Activated CD4-positive, CD25-positive, alpha-beta regulatory T cell treated with anti-CD3 and anti-CD28 coated beads, Interleukin-2, amount 50 U/mL, for 16 hours (primary cell): ENCODE measurements around the gene PPP6R3.

Experiments used
- DNase-seq: peaks from one replicate; pipeline ENCODE4 v3.0.0-alpha.2; 2020; ENCODE audit warnings: low read depth, low spot score

PPP6R3 gene

DNA sequence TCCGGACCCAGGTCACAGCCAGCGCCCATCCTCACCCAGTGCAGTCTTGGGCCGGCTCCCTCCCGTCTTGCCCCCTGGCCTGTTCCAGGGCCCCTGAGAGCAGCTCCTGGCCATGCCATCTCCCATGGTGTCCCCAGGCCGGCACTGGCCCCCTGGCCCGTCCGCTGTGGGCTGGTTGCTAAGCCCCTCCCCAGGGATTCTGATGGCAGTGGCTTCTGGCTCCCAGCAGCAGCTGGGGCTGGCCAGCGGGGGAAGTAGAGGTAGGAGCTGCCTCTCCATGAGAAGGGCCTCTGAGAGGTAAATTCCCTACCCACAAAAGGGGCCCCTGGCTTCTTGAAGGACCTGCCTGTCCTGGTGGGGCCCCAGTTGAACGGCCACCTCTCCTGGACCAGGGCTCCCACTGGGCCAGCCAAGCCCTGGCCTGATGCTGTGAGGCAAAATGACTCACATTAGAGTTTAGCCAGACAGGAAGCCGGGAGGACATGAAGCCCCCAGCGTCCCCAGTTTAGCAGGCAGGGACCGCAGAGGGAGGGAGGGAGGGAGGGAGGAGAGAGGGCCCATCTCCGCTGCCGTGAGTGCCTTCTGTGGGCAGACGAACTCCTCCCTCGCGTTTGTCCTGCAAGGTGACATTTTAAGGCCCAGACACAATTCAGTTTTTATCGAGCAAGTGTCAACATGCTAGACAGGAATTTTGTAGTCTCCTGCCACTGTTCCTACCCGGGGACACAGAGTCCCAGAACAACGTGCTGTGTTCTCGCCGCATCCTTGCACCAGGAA lies 190.8 kb downstream of the PPP6R3 start:
- DNase-seq = no peak

DNA sequence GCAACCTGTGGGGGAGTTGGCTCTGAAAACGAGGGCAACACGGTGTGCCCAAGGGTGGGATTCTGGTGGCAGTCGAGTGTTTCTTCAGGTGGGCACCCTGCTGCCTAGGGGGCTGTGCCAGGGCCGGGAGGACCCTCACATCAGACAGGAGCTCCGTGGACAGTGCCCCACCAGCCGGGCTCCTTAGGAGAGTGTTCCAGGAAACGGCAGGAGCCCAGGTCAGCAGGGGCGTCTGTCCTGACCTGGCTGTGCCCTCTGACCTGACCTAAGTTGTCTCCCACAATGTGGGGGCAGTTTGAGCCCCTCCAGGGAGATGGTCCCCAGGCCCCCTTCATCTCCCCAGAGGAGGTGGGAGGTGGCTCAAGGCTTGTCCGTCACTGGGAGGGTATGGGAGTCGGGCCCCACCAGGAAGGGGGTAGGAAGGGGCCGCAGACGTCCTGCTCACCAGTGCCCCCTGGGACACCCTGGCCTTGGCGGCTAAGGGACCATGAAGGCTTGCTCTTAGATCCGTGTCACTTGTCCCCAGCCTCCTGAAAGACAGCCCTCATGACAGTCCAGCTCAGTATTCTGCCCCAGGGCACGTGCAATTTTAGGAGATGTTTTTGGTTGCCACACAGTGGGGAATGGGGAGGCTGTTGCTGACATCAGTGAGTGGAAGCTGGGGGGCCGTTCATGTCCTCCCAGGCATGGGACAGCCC lies 191.6 kb downstream of the PPP6R3 start:
- DNase-seq = no peak

DNA sequence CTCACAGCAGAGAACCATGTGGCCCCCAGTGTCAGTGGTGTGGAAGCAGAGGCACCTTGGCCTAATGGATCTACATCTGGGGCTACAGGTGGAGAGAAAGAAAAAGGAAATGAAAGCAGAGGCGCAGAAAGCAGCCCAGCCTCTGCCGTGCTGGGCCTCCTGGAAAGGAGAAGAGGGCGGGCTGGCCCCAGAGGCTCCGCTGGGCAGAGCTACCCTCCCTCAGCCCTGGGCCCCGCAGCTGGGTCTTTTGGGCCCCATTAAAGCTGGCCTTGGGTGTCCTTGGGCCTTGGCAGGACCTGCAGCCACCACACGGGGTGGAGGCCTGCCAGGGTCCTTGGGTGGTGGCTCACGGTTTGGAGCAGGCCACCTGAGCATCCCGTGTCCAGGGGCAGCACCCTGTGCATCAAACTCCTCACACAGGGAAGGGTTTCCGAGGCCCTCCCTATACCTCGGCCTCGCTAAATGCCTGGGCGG lies 192.2 kb downstream of the PPP6R3 start:
- DNase-seq = no peak

DNA sequence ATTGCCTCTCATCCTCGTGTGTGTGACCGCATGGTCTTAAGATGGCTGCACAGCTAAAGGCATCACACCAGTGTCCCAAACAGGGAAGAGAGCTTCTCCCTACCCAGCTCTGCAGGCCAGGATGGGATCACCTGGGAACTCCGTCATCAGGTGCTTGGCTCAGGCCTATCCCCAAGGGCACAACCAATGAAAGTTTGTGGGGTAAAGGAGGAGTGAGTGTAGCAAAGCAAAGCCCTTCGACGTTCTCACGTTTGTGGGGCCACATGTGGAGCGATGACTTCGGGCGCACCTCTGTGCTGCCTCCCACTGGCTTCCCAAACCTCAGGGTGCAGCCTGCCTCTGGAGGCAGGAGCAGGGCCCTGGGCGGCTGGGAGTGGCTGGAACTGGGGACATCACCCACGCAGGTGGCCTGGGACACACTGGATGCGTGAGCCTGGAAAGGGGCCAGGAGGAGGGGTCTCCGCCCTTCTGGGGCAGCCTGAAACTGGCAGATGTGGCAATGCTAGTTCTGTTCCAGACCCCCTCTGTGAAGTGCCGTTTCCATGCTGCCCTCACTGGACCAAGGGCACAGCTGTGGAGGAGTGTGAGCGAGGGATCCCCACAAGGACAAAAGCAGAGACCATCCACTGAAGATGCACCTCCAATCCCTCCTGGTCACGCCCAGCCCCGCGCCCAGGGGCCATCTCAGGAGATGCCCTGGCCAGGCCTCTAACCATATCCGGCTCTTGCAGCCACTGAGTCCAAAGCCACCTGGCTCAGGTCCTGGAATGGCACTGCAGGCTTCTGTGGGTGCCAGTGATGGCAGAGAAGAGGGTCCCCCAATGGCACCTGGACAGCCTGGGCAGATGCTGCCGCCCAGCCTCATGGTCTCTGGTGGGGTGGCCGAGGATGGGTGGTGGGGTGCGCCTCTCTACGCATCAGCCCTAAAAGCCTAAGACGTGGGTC lies 193.2 kb downstream of the PPP6R3 start:
- DNase-seq = no peak

DNA sequence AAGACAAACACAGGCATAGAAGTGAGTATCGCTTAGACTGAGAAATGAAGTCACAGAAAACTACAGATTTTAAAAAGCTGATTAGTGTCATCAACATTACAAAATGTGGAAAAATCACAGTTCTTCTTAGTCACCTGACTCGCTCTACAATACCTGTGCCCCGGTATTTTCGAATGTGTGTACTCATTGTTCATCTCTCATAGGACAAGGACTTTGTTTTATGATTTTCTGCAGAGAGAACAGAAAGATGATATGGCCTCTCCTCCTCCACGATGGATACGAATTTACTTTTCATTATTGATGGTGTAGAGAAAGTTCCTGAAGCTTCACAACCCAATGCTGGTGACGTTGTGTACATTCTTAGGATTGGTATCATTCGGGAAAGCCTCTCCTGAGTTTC lies 194.4 kb downstream of the PPP6R3 start:
- no peak for DNase-seq

DNA sequence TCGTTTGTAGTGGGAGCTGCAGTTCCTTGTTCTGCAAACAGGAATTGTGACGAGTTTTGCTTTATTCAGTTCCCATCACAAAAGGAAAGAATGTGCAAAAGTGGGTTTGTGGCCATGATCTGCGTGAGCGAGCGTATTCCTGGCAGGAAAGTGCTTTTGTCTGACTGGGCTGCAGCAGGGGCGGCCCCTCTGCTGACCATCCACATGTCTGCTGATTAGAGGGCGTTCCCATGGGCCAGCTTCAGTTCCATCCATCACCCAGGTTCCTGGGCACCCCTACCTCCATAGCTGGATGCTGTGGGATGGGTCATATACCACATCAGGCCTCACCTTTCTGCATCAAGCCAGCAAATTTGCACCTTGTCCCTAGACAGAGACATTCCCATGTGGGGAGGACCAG lies 194.9 kb downstream of the PPP6R3 start:
- no peak for DNase-seq

DNA sequence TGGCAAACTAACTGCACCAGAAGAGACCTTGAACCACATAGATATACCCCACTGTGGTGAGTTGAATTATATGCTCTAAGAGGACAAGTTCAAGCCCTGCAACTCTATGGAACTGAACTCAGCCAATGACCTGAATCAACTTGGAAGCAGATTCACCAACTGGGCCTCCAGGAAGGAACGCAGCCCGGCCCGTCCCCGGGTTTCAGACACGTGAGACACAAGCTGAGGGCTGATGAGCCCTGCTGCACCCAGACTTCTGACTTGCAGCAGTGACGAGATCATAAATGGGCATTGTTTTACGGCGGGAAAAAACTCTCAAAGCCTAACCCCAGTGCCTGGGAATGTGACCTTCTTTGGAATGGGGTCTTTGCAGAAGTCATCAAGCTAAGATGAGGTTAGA lies 195.3 kb downstream of the PPP6R3 start:
- DNase-seq = no peak

DNA sequence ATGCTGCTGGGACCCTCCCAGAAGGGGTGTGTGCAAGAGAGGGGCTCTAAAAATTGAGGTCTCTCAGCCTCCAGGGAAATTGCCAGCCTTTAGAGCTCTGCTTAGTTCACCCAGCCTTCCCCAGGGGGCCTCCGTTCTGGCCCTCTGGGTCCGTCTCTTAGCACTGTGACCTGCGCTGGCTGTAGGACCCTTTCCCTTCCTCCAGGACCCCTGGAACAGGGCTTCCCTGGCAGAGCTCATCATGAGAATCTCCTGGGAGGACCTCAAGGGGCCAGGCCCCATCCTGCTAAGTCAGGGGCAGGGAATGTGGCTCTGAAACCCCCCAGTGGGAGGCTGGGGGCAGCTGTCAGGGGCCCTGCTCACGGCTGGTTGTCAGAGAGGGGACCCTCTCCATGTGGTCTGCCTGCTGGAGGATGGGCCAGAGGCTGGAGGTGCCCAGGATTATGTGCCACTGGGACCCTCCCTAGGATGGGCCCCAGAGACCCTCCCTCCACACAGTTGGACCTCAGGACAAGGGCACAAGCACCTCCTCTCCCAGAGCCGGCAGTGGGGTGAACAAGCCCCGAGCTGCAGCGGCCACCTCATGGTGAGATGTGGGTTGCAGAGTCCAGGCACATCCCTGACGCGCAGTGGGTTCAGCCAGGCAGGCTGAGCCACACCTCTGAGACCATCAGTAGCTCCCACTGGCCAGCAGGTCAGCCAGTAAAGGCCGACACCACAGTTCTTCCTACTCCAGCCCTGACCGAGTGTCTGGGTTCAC lies 196.6 kb downstream of the PPP6R3 start:
- DNase-seq = no peak

DNA sequence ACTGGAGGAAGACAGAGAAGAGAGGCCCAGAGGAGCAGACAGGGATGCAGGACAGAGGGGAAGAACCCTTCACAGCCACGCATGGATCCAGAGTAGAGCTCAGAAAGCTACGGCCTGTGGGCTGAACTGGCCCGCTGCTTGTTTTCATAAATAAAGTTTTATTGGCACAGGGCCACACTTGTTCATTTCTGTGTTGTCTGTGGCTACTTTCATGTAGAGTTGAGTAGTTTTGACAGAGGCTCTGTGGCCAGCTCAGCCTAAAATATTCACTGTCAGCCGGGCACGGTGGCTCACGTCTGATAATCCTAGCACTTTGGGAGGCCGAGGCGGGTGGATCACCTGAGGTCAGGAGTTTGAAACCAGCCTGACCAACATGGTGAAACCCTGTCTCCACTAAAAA lies 197.5 kb downstream of the PPP6R3 start:
- DNase-seq = no peak

DNA sequence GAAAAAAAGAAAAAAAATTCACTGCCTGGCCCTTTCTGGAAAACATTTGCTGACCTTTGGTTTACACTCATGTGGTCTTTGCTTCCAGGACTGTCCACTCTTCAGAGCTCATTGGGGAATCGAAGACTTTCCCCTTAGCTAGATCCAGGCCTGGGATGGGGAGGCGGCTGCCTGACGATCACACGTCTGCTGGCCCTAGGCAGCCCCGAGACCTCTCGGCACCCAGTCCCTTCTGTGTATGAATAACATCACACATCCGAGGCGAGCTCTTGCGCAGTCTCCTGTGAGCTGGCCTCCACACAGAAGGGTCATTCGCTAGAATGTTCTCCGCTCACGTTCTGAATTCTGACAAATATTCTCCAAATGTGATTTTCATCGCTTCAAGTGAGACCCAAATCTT lies 198.1 kb downstream of the PPP6R3 start:
- no peak for DNase-seq

DNA sequence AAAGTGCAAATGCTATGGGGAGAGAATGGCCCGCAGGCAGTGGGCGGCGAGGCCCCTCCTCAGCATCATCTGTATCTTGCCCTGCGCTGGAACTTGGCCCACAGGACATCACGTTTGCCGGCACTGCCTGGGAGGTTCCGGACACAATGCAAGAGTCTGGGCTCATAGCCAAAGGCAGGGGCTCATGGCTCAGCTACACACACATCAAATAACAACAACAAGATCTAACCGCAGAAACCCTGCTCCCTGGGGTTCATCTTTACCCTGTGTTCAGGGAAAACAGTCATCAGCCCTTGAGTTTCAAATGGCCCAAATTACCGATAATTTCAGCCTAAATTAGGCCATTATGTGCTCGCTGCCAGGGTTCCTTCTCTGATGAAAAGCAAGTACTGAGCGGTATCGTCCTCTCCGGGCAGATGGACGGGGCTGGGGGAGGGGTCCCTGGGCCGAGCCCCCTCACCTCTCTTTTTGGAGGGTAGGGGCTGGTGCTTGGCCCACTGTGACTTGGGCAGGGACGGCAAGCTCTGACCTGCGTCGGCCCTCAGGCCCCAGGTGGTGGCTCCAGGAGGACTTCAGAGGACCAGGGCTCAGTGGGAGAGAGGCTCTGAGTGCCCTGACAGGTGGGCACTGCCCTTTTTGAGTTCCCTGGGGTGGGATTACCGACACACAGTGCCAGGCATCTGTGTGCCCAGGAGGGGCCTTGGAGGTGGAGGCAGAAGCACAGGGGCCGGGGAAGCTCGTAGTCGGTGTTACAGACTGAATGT lies 198.8 kb downstream of the PPP6R3 start:
- no peak for DNase-seq

DNA sequence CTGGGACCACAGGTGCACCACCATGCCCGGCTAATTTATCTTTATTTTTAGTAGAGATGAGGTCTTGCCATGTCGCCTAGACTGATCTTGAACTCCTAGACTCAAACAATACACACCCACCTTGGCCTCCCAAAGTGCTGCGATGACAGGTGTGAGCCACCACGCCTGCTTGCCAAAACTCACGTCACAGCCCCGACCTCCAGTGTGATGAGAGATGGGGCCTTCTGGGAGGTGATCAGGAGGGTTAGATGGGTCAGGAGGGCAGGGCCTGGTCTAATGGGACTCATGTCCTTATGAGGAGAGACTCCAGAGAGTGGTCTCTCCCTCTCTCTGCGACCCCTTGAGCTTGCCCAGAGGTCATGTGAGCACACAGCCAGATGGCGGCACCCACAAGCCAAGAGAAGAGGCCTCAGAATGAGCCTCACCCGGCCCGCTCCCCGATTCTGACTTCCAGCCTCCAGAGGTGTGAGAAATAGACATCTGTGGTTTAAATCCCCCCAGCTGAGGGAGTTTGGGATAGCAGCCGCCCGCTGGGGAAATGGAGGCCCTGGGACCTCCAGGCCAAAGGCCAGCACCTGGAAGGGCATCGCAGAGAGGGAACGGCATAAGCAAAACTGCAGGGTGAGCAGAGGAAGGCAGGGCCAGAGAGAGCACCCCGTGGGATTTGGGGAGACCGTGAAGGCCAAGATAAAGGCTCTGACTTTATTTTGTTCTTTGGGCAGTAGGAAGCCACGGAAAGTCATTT lies 199.7 kb downstream of the PPP6R3 start:
- DNase-seq = no peak

DNA sequence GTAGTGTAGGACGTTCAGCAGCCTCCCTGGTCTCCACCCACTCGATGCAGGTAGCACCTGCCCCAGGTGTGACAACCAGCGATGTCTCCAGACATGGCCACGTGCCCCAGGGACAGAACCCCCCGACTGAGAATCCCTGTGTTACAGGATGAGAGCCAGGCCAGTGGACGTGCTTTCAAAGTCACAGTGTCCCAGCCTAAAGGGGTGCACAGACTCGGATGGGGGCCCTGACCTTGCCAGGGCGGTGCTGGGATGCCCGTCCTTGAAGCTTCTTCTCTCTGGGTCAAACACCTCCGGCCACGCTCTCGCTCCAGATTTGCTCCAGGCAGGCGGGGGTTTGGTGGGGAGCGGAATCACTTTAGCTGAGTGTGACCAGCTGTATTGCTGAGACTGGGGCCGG lies 200.5 kb downstream of the PPP6R3 start:
- no peak for DNase-seq

DNA sequence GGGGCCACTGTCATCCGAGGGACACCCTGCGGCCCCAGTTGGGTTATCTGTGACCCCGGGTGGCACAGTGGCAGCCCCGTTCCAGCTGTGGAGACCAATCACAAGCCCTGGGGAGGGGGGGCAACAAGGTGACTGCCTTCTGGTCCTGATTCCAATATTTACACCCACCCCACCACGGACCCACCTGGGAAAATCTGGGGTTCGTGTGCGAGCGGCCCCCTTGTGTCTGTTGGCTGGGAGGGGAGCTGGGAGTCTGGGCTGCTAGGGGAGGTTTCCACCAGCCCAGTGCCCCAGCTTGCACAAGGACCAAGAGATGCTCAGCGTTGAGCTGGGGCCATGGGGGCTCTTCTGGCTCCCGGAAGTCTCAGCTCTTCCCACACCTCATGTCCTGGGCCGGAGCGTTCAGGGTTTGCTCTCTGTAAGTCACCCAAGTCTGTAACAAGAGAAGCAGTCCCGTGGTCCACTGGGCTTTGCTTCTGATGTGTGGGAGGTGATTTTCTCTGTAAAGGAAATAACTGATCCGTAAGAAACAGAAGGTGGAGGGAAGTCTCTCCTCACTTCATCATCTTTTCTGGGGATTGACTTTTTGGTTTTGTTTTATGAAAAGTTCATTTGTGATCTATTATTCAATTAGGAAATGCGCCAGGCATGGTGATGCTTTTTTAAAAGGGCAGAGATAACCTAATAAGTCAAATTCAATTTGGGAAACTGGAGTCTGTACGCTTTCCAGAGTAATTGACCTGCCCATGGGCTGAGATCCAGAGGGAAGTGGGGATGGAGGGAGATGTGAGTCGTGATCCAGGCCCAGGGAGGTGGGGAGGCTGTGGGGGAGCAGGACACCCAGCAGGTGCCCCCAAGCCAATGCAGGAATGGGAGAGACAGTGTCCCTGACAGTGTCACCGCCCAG lies 201.4 kb downstream of the PPP6R3 start:
- no peak for DNase-seq

DNA sequence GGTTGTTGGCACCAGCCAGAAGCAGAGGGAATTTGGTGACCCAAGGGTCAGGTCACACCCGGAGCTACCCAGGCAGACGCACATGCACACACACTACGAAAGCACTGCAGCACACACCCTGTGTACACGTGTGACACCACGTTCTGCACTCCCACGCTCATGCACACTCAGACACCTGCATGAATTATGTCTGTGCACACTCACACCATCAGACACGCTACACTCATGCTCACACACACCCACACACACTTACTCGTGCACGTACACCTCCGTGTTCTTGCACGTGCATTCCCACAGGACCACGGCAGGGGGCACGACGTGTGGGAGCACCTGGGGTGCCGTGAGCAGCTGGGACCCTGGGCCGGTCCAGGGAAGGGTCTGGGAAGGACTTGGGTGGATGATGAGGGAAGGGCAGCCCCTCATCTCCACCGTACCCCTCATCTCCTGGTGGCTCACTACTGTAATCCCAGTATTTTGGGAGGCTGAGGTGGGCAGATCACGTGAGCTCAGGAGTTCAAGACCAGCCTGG lies 203.0 kb downstream of the PPP6R3 start:
- DNase-seq = no peak

DNA sequence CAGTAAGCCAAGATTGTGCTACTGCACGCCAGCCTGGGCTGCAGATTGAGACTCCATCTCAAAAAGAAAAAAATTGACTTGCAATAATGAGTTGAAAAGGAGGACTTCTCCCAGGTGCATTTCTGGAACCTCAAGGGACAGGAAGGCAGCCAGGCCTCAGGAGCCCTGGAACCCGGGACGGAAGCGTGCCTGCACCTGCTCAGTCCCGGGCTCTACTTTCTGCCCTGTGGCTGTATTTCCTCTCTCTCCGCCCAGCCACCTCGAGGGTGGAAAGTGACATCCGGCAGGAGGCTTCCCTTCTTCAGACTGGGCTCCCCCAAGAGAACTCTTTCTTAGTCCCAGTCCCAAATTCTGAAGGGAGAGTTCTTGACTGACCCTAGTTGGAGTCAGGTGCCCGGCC lies 203.6 kb downstream of the PPP6R3 start:
- no peak for DNase-seq

DNA sequence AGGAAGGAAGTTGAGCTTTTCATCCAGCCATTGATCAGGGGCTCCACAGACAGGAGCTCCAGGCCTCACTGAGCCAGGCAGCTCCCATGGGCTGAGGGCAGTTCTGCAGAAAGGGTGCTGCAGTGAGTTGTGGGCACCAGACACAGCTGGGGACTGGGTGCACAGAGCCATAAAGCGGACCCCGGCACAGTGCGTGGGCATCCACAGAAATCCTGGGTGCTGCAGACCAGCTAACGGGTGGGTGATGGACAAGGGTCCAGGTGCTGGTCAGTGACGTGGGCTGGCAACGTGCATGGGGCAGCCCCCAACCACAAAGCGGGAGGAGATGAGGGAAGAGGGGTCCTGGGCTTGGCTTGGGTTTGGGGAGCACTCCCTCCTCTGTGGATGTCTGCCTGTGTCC lies 204.4 kb downstream of the PPP6R3 start:
- DNase-seq = no peak
